Endothelial cell of umbilical vein (primary cell): ENCODE data around the gene TICRR. TPM values are rescaled to one million over a fixed set of nuclear protein-coding genes. Genes with fewer than 3 reads are reported as not detected.

Source experiments
- BruUV-seq: library from RNA; stranded (reverse); fragments of 400-500 nt; replicated peaks from 2 replicates; lab custom pipeline; 2021; lab: Mats Ljungman, UMichigan
- CTCF ChIA-PET: fragments of 300-600, 350-600 bp; sonication (Branson Sonifier 250); formaldehyde crosslinking; loops from one replicate; lab custom pipeline; 2021; ENCODE audit warnings: antibody characterized with exemption, inconsistent platforms; lab: Charles Lee
- POLR2A ChIA-PET: fragments of 300-600, 350-600 bp; sonication (Branson Sonifier 250); formaldehyde crosslinking; loops from one replicate; lab custom pipeline; 2021; ENCODE audit warnings: antibody characterized with exemption, inconsistent platforms; lab: Charles Lee
- DNase-seq: peaks from one replicate; pipeline ENCODE4 v3.0.0-alpha.2; 2011; ENCODE audit warnings: low read depth, low spot score
- FAIRE-seq: peaks from 2 replicates; lab custom pipeline; 2011; peaks lifted over from hg19 to GRCh38; lab: Jason Lieb, UNC
- H2AFZ ChIP-seq: 2 replicates; pipeline ENCODE4 v1.6.0; 2012; ENCODE audit warnings: low read depth, low read length, control low read depth, inconsistent platforms
- H3K27ac ChIP-seq: 2 replicates; pipeline ENCODE4 v1.5.1; 2011; ENCODE audit warnings: low read depth, mild to moderate bottlenecking, control low read depth, low read length, moderate library complexity; ENCODE audit not compliant: insufficient read depth
- H3K27me3 ChIP-seq, 2 experiments: 2 replicates each; pipeline versions ENCODE4 v1.6.0 to v1.6.1; 2011; ENCODE audit warnings: low read length in 2 of 2, mixed read lengths in 1 of 2; ENCODE audit not compliant: control insufficient read depth in 2 of 2, insufficient read depth in 2 of 2
- H3K36me3 ChIP-seq, 2 experiments: 2 replicates in 1 of 2; 3 replicates in 1 of 2; pipeline ENCODE4 v1.5.1; 2011; ENCODE audit warnings: low read length in 2 of 2, mild to moderate bottlenecking in 1 of 2, moderate library complexity in 1 of 2; ENCODE audit not compliant: control insufficient read depth in 2 of 2, insufficient read depth in 2 of 2; ENCODE audit errors: extremely low read depth in 1 of 2
- H3K4me1 ChIP-seq: 3 replicates; pipeline ENCODE4 v1.5.1; 2011; ENCODE audit warnings: mild to moderate bottlenecking, low read length; ENCODE audit not compliant: control insufficient read depth, insufficient read depth; ENCODE audit errors: extremely low read depth
- H3K4me2 ChIP-seq: 2 replicates; pipeline ENCODE4 v1.6.1; 2011; ENCODE audit warnings: low read length, control low read depth, mixed read lengths; ENCODE audit not compliant: insufficient read depth
- H3K4me3 ChIP-seq, 3 experiments: fragments of 200-600 bp in 1 of 3; sonication (generic), shearing (Covaris generic) in 1 of 3; replicated peaks in 1 of 3; 2 replicates each; pipeline ENCODE4 v1.5.1; 2011 to 2016; ENCODE audit warnings: control low read depth in 3 of 3, low read length in 3 of 3, mild to moderate bottlenecking in 2 of 3, inconsistent platforms in 1 of 3, low read depth in 1 of 3, moderate library complexity in 1 of 3; ENCODE audit not compliant: insufficient read depth in 1 of 3
- H3K79me2 ChIP-seq: 2 replicates; pipeline ENCODE4 v1.6.0; 2012; ENCODE audit warnings: low read length, inconsistent platforms; ENCODE audit not compliant: control insufficient read depth, insufficient read depth
- H3K9ac ChIP-seq: replicated peaks from 2 replicates; pipeline ENCODE3; 2011; ENCODE audit warnings: low read length, control low read depth; ENCODE audit not compliant: insufficient read depth; ENCODE audit errors: extremely low read depth
- H3K9me1 ChIP-seq: replicated peaks from 3 replicates; pipeline ENCODE4 v1.6.0; 2011; ENCODE audit warnings: mild to moderate bottlenecking, low read length; ENCODE audit not compliant: control insufficient read depth, insufficient read depth; ENCODE audit errors: extremely low read depth
- H3K9me3 ChIP-seq: replicated peaks from 2 replicates; pipeline ENCODE4 v1.5.1; 2012; ENCODE audit warnings: low read length, inconsistent platforms; ENCODE audit not compliant: control insufficient read depth, insufficient read depth
- H4K20me1 ChIP-seq: replicated peaks from 2 replicates; pipeline ENCODE3; 2011; ENCODE audit warnings: mild to moderate bottlenecking, low read length; ENCODE audit not compliant: control insufficient read depth, insufficient read depth; ENCODE audit errors: extremely low read depth
- EZH2 ChIP-seq: IDR thresholded peaks from 2 replicates; pipeline ENCODE4 v1.6.1; 2012; ENCODE audit warnings: borderline replicate concordance, low read depth, mild to moderate bottlenecking, moderate library complexity, low read length, inconsistent platforms; ENCODE audit not compliant: severe bottlenecking
- FOS ChIP-seq: IDR thresholded peaks from 2 replicates; pipeline ENCODE4 v1.6.1; 2011; ENCODE audit warnings: mild to moderate bottlenecking, low read length, moderate library complexity, borderline replicate concordance; ENCODE audit not compliant: insufficient read depth
- GATA2 ChIP-seq: IDR thresholded peaks from 2 replicates; pipeline ENCODE4 v1.7.0; 2011; ENCODE audit warnings: low read depth, mild to moderate bottlenecking, moderate library complexity, mixed read lengths, low read length; ENCODE audit not compliant: insufficient read length, insufficient read depth
- JUN ChIP-seq: IDR thresholded peaks from 2 replicates; pipeline ENCODE4 v1.6.1; 2011; ENCODE audit warnings: borderline replicate concordance, low read depth; ENCODE audit not compliant: insufficient read length, insufficient read depth
- MYC ChIP-seq: IDR thresholded peaks from one replicate; pipeline ENCODE4 v1.6.1; 2011; ENCODE audit warnings: mild to moderate bottlenecking, low read depth, low read length
- POLR2A ChIP-seq: IDR thresholded peaks from 2 replicates; pipeline ENCODE4 v1.6.1; 2012; ENCODE audit warnings: low read depth, mild to moderate bottlenecking, control low read depth, low read length
- POLR2AphosphoS5 ChIP-seq: IDR thresholded peaks from 2 replicates; pipeline ENCODE4 v1.6.1; 2012; ENCODE audit warnings: low read depth, mild to moderate bottlenecking, control low read depth, low read length, moderate library complexity; ENCODE audit not compliant: insufficient read depth
- dilution Hi-C: fragments of 300-500 bp; cut with MboI; formaldehyde crosslinking; loops from one replicate; pipeline ENCODE4 v1.15.0; 2019; ENCODE audit warnings: low sequenced_read_pairs; ENCODE audit not compliant: extremely low pct_ligation_motif_present
- intact Hi-C: fragments of 100-400 bp; cut with micrococcal nuclease; formaldehyde crosslinking; loops from one replicate; pipeline ENCODE4 v1.10.0; 2022
- polyA plus RNA-seq, 4 experiments: library from polyadenylated mRNA; depleted of rRNA in 3 of 4; stranded (reverse) in 3 of 4; unstranded in 1 of 4; fragments of >200 nt; gene quantifications; 2 replicates each; pipeline versions ENCODE4 v1.2.1 to v1.2.3, GENCODE V29; 2011 to 2012; ENCODE audit warnings: missing spikeins in 1 of 4
- total RNA-seq: library from RNA; stranded (reverse); gene quantifications from 2 replicates; pipeline ENCODE4 v1.2.3, GENCODE V29; 2021
- TF ChIP-seq, protein P1 (sequence below), 2 donors: IDR thresholded peaks; 1 replicate in 1 of 2; 2 replicates in 1 of 2; pipeline ENCODE4 v1.5.1; 2011; ENCODE audit warnings: low read length in 2 of 2, mild to moderate bottlenecking in 2 of 2, moderate library complexity in 2 of 2, control low read depth in 1 of 2, inconsistent platforms in 1 of 2, low read depth in 1 of 2; ENCODE audit not compliant: insufficient read depth in 1 of 2; ENCODE audit errors: extremely low read depth in 1 of 2
- TF ChIP-seq, protein P2 (sequence below): IDR thresholded peaks from 2 replicates; pipeline ENCODE4 v1.6.1; 2011; ENCODE audit not compliant: insufficient read depth, insufficient read length

The TICRR gene
- total and polyA plus RNA-seq, 2 donors (not counting 3 experiments of a cell fraction or from before 2014, with no cell fraction given) = 4.9 to 19.4 TPM

- Histone ChIP-seq H2AFZ (no peak overlapping the region), H3K36me3 (no peaks in the 10 kb centered on the region), H3K9me1 (no peaks in the 10 kb centered on the region), H3K9ac (no peak overlapping the region), H3K9me3 (no peaks in the 10 kb centered on the region), H3K4me1 (peaks cover 9% of the 10 kb centered on the region), H3K27ac (no peak overlapping the region), H3K4me3 (no peak overlapping the region), H4K20me1 (no peaks in the 10 kb centered on the region), H3K27me3 (no peaks in the 10 kb centered on the region), H3K79me2 (no peaks in the 10 kb centered on the region), H3K4me2 (no peak overlapping the region)
- ChIA-PET POLR2A (no interaction called here), CTCF (no interaction called here)
- dilution Hi-C loops (no loop called here), intact Hi-C loops (no loop called here)
- no TSS peak for BruUV-seq
- DNase-seq (no peak), FAIRE-seq (no peak)
- TF ChIP-seq GATA2 (no peak), POLR2A (no peak), POLR2AphosphoS5 (no peak), JUN (no peak), FOS (no peak), EZH2 (no peak), MYC (no peak)
- TF ChIP-seq, protein P1, sequence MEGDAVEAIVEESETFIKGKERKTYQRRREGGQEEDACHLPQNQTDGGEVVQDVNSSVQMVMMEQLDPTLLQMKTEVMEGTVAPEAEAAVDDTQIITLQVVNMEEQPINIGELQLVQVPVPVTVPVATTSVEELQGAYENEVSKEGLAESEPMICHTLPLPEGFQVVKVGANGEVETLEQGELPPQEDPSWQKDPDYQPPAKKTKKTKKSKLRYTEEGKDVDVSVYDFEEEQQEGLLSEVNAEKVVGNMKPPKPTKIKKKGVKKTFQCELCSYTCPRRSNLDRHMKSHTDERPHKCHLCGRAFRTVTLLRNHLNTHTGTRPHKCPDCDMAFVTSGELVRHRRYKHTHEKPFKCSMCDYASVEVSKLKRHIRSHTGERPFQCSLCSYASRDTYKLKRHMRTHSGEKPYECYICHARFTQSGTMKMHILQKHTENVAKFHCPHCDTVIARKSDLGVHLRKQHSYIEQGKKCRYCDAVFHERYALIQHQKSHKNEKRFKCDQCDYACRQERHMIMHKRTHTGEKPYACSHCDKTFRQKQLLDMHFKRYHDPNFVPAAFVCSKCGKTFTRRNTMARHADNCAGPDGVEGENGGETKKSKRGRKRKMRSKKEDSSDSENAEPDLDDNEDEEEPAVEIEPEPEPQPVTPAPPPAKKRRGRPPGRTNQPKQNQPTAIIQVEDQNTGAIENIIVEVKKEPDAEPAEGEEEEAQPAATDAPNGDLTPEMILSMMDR (IDR thresholded peaks at IDR 0.05; ENCODE audit: extremely low read depth in 1 of 2, insufficient read depth in 1 of 2, low read depth in 1 of 2, low read length in 2 of 2) = no peak
- TF ChIP-seq, protein P2, sequence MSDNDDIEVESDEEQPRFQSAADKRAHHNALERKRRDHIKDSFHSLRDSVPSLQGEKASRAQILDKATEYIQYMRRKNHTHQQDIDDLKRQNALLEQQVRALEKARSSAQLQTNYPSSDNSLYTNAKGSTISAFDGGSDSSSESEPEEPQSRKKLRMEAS = no peak
Measured at GRCh38 chr15:89669941-89670340, 94.7 kb downstream of the TICRR start.
